Parathyroid adenoma (tissue), 2 donors: ENCODE measurements around the gene DDT.
A peak's percentile ranks its signal among the peaks of the same experiment; 100 is the strongest.
"Not testable (repeated sequence)": the region's sequence is repeated elsewhere in the genome, so short reads cannot be mapped to it uniquely, and the experiment has no call there.

Source experiments
- H2AFZ ChIP-seq: fragments of 300-600 bp; sonication (generic); one replicate; pipeline ENCODE4 v1.7.0; 2017; ENCODE audit warnings: antibody characterized with exemption, mild to moderate bottlenecking
- H3K27ac ChIP-seq: fragments of 300-600 bp; sonication (generic); one replicate; pipeline ENCODE4 v1.7.0; 2017
- H3K27me3 ChIP-seq: fragments of 300-600 bp; sonication (generic); one replicate; pipeline ENCODE4 v1.7.0; 2017; ENCODE audit warnings: low read length; ENCODE audit not compliant: control insufficient read depth, insufficient read depth
- H3K36me3 ChIP-seq: fragments of 300-600 bp; sonication (generic); one replicate; pipeline ENCODE4 v1.7.0; 2017; ENCODE audit warnings: low read length; ENCODE audit not compliant: control insufficient read depth, insufficient read depth
- H3K4me1 ChIP-seq: fragments of 300-600 bp; sonication (generic); one replicate; pipeline ENCODE4 v1.7.0; 2017; ENCODE audit warnings: control low read depth
- H3K4me2 ChIP-seq: fragments of 300-600 bp; sonication (generic); one replicate; pipeline ENCODE4 v1.7.0; 2017; ENCODE audit warnings: low read length
- H3K4me3 ChIP-seq: fragments of 300-600 bp; sonication (generic); one replicate; pipeline ENCODE4 v1.7.0; 2017; ENCODE audit warnings: low read depth, low read length
- H3K79me2 ChIP-seq: fragments of 300-600 bp; sonication (generic); one replicate; pipeline ENCODE4 v1.7.0; 2017; ENCODE audit warnings: control low read depth
- H3K9ac ChIP-seq: fragments of 300-600 bp; sonication (generic); one replicate; pipeline ENCODE4 v1.7.0; 2017; ENCODE audit warnings: mild to moderate bottlenecking
- H3K9me3 ChIP-seq: fragments of 300-600 bp; sonication (generic); one replicate; pipeline ENCODE4 v1.7.0; 2017; ENCODE audit warnings: low read length; ENCODE audit not compliant: control insufficient read depth
- CTCF ChIP-seq: fragments of 300-600 bp; sonication (generic); IDR thresholded peaks from one replicate; pipeline ENCODE4 v1.7.0; 2017; ENCODE audit warnings: antibody characterized with exemption, mild to moderate bottlenecking
- donor health status: primary hyperparathyroidism.

DDT gene

GRCh38 chr22:23974345-23974744 is at the start of gene DDT:
DDT (minus strand) TSS chr22:23974441; CDS start chr22:23974414, 27 bp downstream.
- not testable (repeated sequence) for H3K27ac ChIP-seq

DNA sequence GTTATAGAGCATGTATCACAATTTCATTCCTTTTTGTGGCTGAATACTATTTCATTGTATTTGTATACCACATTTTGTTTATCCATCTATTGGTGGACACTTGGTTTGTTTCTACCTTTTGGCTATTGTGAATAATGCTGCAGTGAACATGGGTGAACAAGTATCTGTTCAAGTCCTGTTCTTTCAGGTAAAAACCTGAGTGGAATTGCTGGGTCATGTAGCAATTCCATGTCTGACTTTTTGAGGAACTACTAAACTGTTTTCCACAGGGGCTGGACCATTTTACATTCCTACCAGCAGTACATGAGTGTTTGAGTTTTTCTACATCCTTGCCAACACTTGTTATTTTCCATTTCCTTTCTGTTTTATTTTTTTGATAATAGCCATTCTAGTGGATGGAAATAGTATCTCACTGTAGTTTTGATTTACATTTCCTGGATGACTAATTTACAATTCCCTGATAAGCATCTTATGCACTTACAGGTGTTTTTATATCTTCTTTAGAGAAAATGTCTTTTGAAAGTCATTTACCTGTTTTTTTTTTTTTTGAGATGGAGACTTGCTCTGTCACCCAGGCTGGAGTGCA is 49.1 kb upstream of the DDT start:
- H3K4me1 ChIP-seq: no peaks in the 10 kb centered on the region
- H3K4me3 ChIP-seq: no peak overlapping the region
- TF ChIP-seq CTCF: no peak
- H3K4me2 ChIP-seq: no peak overlapping the region
- H3K27me3 ChIP-seq: no peaks in the 10 kb centered on the region
- H3K27ac ChIP-seq: no peak overlapping the region
- no peak overlapping the region for H3K9ac ChIP-seq
- no peaks in the 10 kb centered on the region for H3K9me3 ChIP-seq
- no peaks in the 10 kb centered on the region for H3K36me3 ChIP-seq
- H2AFZ ChIP-seq: no peak overlapping the region
- peaks cover 9% of the 10 kb centered on the region for H3K79me2 ChIP-seq

More at GRCh38 chr22:23974345-23974744, at the start of gene DDT:
- H2AFZ ChIP-seq, H3K4me3 ChIP-seq, H3K4me2 ChIP-seq, H3K9me3 ChIP-seq, H3K9ac ChIP-seq, H3K27me3 ChIP-seq, H3K4me1 ChIP-seq, H3K79me2 ChIP-seq, H3K36me3 ChIP-seq: not testable (repeated sequence)

GRCh38 chr22:24021304-24021703 is 47.1 kb upstream of the DDT start:
- H3K4me1 ChIP-seq: no peaks in the 10 kb centered on the region
- peaks cover 9% of the 10 kb centered on the region for H3K79me2 ChIP-seq
- no peak for TF ChIP-seq CTCF
- no peak overlapping the region for H2AFZ ChIP-seq
- no peaks in the 10 kb centered on the region for H3K27me3 ChIP-seq
- H3K9ac ChIP-seq: no peak overlapping the region
- no peaks in the 10 kb centered on the region for H3K36me3 ChIP-seq
- H3K9me3 ChIP-seq: no peaks in the 10 kb centered on the region
- no peak overlapping the region for H3K4me3 ChIP-seq
- H3K27ac ChIP-seq: no peak overlapping the region
- H3K4me2 ChIP-seq: no peak overlapping the region

- Histone ChIP-seq H3K4me2 (no peak overlapping the region), H3K9ac (no peak overlapping the region)
Measured at GRCh38 chr22:24016156-24016555, 41.9 kb upstream of the DDT start.

DNA sequence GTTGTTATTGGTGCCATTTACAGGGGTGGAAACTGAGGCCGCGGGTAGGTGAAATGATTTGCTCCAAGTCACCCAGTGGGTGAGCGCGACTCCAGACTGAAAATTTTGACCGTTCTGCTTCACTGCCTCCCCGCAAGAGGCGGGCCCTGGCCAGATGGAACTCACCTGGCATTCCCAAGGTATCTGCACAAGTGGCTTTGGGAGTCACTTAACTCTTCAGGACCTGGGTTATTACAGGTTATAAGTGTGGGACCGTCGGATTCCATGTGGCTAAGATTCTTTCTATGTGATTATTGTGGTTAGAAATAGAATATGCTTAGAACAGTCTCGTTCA is 37.5 kb upstream of the DDT start:
- Histone ChIP-seq H3K27ac (peak overlapping the region; percentile 56), H3K79me2 (peaks cover 4% of the 10 kb centered on the region), H3K4me2 (peak overlapping the region; percentile 95), H3K4me1 (no peaks in the 10 kb centered on the region), H3K27me3 (no peaks in the 10 kb centered on the region), H3K4me3 (peak overlapping the region; percentile 97), H3K9me3 (no peaks in the 10 kb centered on the region), H3K36me3 (no peaks in the 10 kb centered on the region), H2AFZ (peak overlapping the region; percentile 89), H3K9ac (no peak overlapping the region)
- no peak for TF ChIP-seq CTCF

More at GRCh38 chr22:24016156-24016555, 41.9 kb upstream of the DDT start:
- Histone ChIP-seq H3K4me3 (no peak overlapping the region), H3K4me1 (no peaks in the 10 kb centered on the region), H3K79me2 (peaks cover 7% of the 10 kb centered on the region), H3K27ac (no peak overlapping the region), H2AFZ (no peak overlapping the region), H3K36me3 (no peaks in the 10 kb centered on the region), H3K27me3 (no peaks in the 10 kb centered on the region), H3K9me3 (no peaks in the 10 kb centered on the region)
- TF ChIP-seq CTCF: no peak
